ENCODE results near the gene CRISPLD2. TPM values are rescaled to one million over a fixed set of nuclear protein-coding genes. Genes with fewer than 3 reads are reported as not detected.

The CRISPLD2 gene
- polyA plus RNA-seq, 3 donors = 6.7 to 9.2 (median 7.8) TPM

DNA sequence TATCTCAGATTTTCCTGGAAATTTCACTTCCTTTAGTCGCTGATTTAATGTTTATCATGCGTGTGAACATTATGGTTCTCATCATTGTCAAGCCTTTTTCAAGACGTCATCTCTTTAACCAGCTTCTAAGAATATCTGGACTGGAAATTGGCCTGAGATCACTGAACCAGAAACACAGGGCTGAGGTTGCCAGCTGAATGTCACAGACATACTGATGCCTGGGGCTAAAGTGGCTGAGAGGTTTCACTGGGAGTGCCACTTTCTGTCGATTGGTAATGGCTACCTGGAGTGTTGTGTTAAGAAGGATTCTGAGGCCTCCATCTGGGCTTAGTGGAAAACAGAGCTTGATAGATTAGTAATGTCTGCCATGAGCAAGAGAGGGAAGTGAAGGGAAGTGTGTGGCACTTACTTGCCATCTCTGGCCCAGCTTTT, 54.2 kb downstream of the CRISPLD2 start:
- no peak for DNase-seq (ENCODE audit: extremely low read depth in 1 of 11, low read depth in 9 of 11, low spot score in 4 of 11)

DNA sequence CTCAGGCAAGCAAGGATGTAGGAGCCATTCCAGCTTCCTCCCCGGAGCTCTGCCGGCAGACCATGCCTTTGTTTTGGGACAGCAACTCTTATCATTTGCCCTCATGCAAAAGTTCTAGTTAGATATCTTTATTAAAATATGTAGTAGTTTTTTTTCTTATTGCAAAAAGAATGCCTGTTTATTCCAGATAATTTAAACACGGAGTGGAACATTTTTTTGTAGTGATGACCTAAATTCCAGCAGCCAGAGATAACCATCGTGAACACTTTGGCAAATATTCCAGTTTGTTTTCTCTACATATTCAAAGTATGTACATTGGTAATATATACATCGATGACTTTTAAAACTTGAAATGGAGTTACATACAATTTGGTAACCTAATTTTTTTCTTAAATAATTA, 54.8 kb downstream of the CRISPLD2 start:
- no peak for DNase-seq (ENCODE audit: extremely low read depth in 1 of 11, low read depth in 9 of 11, low spot score in 4 of 11)

DNA sequence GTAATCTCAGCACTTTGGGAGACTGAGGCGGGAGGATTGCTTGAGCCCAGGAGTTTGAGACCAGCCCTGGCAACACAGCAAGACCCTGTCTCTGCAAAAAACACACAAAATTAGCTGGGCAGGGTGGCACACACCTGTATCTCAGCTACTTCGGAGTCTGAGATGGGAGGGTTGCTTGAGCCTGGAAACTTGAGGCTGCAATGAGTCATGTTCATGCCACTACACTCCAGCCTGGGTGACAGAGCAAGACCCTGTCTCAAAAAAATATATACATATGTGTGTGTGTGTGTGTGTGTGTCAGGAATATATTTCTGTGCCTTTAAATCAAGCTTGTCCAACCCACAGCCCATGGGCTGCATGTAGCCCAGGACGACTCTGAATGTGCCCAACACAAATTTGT, 55.2 kb downstream of the CRISPLD2 start:
- DNase-seq (ENCODE audit: extremely low read depth in 1 of 11, low read depth in 9 of 11, low spot score in 4 of 11) = no peak

DNA sequence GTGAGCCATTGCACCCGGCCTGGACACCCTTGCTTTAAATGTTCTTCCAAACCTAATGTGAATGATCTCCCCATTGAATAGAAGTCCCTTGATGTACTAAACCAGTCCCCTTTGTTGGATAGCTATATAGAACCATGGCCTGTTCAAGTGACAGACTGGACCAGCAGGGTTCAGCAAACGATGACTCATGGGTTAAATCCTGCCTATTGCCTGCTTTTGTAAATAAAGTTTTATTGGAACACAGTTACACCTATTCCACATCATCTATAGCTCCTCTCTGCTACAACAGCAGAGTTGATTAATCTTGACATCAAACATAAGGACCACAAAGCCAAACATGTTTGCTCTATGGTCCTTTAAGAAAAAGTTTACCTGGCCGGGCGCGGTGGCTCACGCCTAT, 56.1 kb downstream of the CRISPLD2 start:
- DNase-seq (ENCODE audit: extremely low read depth in 1 of 11, low read depth in 9 of 11, low spot score in 4 of 11) = no peak

DNA sequence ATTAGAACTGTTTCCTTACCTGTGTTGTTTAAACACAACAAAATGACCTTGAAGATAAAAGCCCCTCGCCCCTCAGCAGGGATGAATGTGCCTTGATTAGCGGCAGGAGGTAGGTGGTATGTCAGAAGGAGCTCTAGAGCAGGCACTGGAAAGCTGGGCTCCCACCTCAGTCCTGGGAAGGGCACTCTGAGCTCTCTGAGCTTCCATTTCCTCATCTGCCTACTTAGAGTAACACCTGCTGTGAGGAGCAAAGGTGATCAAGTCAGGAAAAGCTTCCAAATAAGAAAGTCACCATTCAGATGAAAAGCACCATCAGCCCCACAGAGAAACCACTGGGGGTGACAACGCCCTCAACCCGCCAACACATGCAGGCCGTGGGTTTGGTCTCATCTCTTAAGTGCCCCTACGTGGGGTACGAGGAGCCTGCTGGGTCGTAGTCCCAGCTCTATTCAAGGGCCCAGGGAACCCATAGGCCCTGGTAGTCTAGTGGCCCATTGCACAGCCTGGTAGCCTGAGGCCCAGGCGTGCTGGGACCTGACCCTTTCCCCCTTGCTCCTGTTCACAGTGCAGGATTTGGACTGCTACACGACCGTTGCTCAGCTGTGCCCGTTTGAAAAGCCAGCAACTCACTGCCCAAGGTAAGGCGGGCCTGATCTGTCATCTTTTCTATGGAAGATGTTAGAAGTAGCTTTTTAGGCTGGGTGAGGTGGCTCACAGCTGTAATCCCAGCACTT, 57.3 kb downstream of the CRISPLD2 start:
- DNase-seq (ENCODE audit: extremely low read depth in 1 of 11, low read depth in 9 of 11, low spot score in 4 of 11) = no peak

DNA sequence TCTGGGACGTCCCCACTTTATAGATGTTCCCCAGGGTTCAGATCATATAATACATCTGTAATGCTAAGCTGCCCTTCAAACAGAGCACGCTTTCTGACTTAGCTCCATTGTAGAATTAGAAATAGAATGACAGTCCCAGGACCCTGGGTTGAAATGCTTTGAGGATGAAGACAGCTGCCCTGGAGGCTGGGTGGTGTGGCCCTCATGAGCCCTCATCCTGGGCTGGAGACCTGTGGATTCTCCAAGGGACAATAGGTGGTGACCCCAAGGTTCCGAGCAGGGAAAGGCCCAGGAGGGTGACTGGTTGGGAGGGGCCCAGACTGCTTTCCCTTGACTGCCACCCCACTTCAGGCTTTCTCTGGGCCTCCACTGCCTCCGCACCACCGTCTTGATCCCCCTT, 59.0 kb downstream of the CRISPLD2 start:
- DNase-seq (ENCODE audit: extremely low read depth in 1 of 11, low read depth in 9 of 11, low spot score in 4 of 11) = no peak

DNA sequence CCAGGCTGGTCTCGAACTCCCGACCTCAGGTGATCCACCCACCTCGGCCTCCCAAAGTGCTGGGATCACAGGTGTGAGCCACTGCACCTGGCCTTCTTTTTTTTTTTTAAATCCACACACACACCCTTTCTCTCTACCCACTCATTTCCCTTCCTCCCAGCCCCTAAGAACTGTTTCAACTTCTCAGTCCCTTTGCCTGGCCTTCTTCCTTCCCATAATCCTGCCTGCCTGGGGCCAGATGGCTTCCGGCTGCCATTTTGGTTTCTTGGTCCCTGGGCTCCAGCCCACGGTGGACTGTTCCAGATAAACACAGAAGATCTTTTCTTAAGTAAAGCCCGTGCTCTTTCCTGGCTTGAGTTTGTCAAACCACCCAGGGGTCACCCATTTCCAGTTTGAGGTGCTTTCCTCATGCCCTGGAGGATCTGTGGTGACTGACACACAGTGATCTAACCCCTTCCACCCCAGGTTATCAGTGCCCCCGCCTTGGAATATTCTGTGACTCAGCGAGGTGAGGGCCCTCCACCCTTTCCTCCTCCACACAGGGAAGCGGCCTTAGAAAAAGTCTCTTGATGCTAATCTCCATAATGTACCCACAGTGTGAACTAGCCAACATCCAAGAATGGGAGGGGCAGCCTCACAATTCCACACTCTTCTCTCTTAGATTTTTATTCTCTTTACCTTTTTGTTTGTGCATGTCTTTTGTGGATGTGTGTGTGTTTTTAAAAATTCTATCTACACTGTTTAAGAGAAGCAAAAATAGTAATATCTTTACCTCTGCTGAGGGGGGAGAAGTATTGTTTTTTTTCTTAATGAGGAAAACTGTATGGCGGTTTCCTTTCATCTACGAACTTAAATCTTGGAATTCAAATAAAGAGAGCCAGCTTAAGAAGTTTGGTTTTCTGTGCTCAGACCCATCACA, 60.0 kb downstream of the CRISPLD2 start:
- no peak for DNase-seq (ENCODE audit: extremely low read depth in 1 of 11, low read depth in 9 of 11, low spot score in 4 of 11)

DNA sequence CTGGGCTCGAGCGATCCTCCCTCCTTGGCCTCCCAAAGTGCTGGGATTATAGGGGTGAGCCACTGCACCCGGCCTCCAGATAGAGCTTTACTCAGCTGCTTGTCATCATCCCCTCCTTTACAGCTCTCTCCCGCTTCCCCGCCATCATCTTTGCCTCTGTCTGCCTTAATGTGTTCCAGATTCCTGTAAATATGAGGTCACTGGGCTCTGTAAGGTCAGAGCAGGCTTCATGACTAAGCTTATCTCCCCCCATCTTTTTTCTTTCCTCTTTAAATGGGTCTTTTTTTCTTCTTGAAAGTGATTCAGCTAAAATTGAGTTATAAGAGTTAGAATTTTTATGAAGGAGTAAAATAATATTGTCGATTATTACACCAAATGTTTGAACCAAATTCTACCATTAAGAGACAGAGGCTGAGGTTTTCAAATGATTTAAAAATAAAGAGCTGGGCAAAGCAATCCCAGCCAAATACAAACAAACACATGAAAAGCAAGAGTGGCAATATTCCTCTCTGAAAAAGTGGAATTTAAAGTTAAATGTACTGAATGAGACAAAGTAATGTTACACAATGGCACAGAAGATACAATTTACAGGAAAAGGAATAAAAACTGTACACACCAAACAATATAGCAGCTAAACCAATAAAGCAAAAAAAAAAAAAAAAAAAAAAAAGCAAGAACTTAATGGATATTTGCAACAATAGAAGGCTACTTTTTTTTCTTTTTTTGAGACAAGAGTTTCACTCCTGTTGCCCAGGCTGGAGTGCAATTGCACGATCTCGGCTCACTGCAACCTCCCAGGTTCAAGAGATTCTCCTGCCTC, 62.1 kb downstream of the CRISPLD2 start:
- DNase-seq (ENCODE audit: extremely low read depth in 1 of 11, low read depth in 9 of 11, low spot score in 4 of 11) = no peak

DNA sequence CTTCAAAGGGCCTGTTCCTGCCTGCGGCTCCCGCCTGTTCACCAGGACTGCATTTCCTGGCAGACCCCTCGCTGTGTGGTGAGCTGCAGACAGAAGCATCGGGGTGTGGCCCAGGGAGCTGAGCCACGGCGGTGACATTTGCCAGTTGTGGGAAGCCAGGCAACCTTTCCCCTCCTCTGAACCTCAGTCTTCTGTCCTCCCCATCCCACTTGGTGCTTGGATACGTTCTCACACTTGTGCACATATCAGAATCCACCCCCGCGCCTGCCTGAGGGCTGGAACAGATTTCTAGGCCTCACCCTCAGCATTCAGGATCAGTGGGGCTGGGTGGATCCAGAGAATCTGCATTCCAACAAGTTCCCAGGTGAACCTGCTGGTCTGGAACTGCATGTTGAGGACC, 63.5 kb downstream of the CRISPLD2 start:
- no peak for DNase-seq (ENCODE audit: extremely low read depth in 1 of 11, low read depth in 9 of 11, low spot score in 4 of 11)

DNA sequence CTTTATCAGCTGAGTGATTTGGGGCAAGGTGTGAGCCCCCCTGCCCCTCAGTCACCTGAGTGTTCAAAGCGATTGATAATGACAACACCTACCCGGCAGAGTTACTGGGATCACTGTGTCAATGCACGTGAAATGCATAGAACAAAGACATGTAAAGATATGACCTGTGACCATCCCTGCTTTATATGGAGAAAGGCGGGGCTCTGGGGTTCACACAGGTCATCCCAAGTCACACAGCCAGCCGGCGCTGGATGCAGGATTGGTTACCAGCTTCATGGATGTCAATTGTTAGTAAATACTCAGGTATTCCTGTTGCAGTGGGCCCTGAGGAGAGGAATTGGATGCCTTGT, 64.4 kb downstream of the CRISPLD2 start:
- DNase-seq (ENCODE audit: extremely low read depth in 1 of 11, low read depth in 9 of 11, low spot score in 4 of 11) = no peak

DNA sequence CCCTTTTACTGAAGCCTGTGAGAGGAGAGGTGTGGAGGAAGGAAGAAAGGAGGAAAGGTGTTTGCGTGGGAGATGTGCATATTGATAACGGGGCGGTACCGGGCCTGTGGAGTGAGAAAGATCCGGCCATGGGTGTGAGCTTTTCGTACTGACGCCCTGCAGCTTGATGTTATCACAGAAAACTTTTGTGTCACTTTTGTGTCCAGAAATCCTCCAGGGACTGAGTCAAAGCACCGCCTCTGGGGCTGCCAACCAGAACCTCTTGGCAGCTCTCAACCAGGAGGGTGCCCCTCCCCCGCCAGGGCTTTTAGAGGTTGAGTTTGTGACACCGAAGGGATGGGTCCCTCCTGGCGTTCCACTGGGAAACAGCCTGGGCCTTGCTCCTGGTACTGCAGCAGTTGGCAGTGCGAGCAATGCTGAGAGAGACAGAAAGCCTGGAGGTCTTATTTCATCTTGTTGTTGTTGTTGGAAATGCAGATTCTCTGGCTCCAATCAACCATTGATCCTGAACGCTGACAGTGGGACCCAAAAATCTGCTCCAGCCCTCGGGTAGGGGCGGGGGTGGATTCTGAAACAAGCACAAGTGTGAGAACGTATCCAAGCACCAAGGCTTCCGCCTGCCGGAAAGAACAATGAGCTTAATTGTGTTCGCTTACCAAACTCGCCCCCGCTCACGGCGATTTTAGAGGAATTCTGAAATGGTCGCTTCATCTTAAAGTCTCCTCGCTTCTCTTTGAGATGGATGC, 65.0 kb downstream of the CRISPLD2 start:
- DNase-seq (ENCODE audit: extremely low read depth in 1 of 11, low read depth in 9 of 11, low spot score in 4 of 11) = peak in 2 of 11 donors; percentile 21 to 25

DNA sequence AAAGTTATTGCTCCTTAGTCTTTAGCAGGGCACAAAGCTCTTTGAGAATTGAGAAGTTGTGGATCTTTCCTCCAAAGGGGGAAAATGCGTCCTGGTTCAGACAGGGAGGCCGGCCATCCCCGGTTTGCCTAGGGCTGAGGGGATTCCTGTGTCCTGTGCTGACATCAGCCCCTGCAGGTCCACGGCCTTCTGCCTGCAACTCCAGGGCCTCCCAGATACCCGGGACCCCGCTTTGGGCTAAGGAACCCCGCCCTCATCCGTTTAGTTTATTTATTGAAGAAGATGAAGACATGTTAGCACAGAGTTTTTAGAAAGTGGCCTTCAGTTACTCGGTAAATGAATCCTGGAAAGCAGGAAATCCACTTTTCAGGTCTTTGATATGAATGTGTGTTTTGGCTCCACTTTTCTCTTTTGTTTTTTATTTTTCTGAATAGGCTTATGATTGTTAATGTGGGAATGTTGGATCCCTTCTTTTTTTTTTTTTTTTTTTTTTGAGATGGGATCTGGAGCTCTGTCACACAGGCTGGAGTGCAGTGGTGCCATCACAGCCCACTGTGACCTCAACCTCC, 65.6 kb downstream of the CRISPLD2 start:
- no peak for DNase-seq (ENCODE audit: extremely low read depth in 1 of 11, low read depth in 9 of 11, low spot score in 4 of 11)

DNA sequence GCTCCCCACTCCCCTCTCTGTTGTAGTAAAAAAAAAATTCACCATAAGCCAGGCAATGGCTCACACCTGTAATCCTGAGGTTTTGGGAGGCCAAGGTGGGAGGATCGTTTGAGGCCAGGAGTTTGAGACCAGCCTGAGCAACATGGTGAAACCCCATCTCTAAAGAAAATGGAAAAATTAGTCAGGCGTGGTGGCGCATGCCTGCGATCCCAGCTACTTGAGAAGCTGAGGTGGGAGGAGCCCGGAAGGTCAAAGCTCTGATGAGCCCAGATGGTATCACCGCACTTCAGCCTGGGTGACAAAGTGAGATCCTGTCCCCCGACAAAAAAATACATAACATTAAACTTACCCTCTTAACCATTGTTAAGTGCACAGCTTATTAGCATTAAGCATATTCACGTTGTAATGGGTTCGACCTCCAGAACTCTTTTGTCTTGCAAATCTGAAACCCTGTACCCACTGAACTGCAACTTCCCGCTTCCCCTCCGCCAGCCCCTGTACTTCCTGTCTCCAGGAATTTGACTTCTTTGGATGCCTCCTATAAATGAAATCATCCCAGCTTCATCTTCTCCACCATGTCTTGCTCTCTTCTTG, 66.8 kb downstream of the CRISPLD2 start:
- no peak for DNase-seq (ENCODE audit: extremely low read depth in 1 of 11, low read depth in 9 of 11, low spot score in 4 of 11)

DNA sequence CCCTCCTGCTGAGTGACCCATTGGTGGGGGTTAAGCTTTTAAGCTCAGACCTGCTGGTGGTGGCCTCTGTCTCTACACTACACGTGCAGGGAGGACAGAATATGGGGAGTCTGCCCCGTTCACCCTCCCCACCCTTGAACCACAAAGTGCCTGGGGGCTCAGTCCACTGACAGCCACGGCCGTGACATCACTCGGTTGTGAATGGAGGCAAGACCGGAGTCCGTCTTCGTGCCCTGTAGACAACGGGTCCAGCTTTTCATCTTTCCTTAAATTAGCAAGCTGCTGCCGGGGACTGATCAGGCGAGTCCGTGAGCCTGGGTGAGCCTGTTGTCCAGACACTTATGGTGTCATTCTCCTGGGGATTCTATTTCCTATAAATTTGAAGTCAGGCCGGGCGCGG, 67.4 kb downstream of the CRISPLD2 start:
- DNase-seq (ENCODE audit: extremely low read depth in 1 of 11, low read depth in 9 of 11, low spot score in 4 of 11) = no peak

DNA sequence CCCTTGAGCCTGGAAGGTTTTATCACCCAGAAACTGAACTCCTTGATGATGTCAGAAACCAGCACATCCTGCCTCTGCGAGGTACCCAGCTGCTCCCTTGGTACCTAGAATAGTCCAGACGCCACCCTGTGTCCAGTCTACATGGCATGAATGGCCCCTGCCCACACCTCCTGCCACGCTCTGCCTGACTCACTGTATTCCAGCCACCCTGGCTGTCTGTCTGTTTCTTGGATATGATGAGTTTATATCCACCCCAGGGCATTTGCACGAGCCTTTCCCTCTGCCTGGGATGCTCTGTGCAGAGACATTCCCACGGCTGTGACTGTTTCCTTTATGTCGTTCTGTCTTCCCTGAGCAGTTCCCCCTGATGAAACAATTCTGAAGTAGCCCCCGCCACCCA, 68.7 kb downstream of the CRISPLD2 start:
- DNase-seq (ENCODE audit: extremely low read depth in 1 of 11, low read depth in 9 of 11, low spot score in 4 of 11) = no peak

DNA sequence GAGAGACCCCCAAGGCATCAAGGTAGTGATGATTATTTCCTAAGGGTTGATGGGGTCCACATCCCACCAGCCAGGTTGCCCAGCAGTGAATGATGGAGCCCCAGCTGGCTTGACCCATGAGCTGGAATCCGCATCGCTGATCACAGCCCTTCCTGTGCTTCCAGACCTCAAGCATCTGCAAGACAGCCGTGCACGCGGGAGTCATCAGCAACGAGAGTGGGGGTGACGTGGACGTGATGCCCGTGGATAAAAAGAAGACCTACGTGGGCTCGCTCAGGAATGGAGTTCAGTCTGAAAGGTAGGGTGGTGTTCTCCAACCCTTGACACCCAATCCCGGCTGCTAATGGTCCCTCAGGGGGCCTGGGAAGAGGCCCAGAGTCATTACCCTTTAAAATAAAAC, 69.3 kb downstream of the CRISPLD2 start:
- no peak for DNase-seq (ENCODE audit: extremely low read depth in 1 of 11, low read depth in 9 of 11, low spot score in 4 of 11)

DNA sequence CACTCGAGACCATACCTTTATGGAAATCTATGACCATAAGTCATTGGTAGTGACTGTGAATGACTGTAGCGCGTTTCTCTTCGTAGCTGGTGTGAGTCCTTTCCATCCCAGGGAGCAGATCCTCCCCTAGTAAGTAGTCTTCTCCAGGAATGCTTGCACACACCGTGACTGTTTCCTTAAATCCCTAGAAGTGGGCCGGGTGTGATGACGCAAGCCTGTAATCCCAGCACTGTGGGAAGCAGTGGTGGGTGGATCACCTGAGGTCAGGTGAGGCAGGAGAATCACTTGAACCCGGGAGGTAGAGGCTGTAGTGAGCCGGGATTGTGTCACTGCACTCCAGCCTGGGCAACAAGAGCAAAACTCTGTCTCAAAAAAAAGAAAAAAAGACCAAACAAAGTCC, 70.6 kb downstream of the CRISPLD2 start:
- DNase-seq (ENCODE audit: extremely low read depth in 1 of 11, low read depth in 9 of 11, low spot score in 4 of 11) = no peak

DNA sequence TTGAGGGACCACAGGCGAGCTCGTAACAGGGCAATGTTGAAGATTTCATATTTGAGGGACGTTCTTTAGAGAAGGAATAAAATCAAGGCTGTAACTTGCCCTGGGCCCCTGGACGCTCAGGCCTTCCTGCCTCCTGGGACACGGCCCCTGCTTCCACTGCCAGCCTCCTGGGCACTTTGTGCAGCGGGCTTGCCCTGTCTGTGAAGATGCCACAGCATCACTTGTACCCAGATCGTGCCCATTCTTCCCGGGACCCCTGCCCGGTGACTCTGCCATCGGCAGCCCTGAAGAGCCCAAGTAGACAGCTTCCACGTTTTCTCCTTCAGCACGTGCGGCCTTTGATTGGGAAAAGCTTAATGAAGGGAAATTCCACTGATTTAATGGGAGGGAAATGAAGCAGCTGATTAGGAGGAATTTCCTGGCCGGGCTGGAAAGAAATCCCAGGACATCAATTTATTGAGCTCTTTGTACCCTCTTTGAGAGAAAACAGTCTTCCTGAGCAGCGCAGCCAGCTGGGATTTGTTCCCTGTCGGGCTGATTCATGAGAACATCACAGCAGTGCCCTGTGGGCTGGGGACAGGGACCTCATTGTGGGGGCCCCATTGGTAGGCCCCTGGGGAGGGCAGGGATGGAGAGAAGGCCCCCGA, 71.5 kb downstream of the CRISPLD2 start:
- peak in 7 of 11 donors; percentile 29 to 65 (median 53) for DNase-seq (ENCODE audit: extremely low read depth in 1 of 11, low read depth in 9 of 11, low spot score in 4 of 11)

All from renal cortex interstitium (tissue), 11 donors.